ENCODE results near the gene KRTAP24-1.

GRCh38 chr21:30306884-30307283 is 24.1 kb upstream of the KRTAP24-1 start:
- TF ChIP-seq NRF1 (conservative IDR thresholded peaks at IDR 0.05 in 1 of 2, IDR thresholded peaks at IDR 0.05 in 1 of 2) = no peak
- no peak for TF ChIP-seq EZH2 (IDR thresholded peaks at IDR 0.05; ENCODE audit: borderline replicate concordance, low read depth, low read length)
- TF ChIP-seq POLR2A (conservative IDR thresholded peaks at IDR 0.05) = no peak
- TF ChIP-seq CTCF (IDR thresholded peaks at IDR 0.05 in 2 of 3, conservative IDR thresholded peaks at IDR 0.05 in 1 of 3; ENCODE audit: insufficient read depth in 2 of 3, low read depth in 1 of 3, low read length in 3 of 3) = no peak
- no peak for TF ChIP-seq E4F1 (CRISPR knock-in tag; IDR thresholded peaks at IDR 0.05; ENCODE audit: borderline replicate concordance)

Measured in K562 (cell line).